HG02642 (cell line): Measurements from ENCODE around the gene WDCP.
A peak's percentile ranks its signal among the peaks of the same experiment; 100 is the strongest.
"Not testable (repeated sequence)": the region's sequence is repeated elsewhere in the genome, so short reads cannot be mapped to it uniquely, and the experiment has no call there.

Experiments
- ATAC-seq: cut with Tn5 transposase; IDR thresholded peaks from one replicate; pipeline ENCODE4 v1.9.1; 2021; ENCODE audit warnings: mild to moderate bottlenecking; ENCODE audit not compliant: unreplicated experiment, poor library complexity

Gene WDCP

DNA sequence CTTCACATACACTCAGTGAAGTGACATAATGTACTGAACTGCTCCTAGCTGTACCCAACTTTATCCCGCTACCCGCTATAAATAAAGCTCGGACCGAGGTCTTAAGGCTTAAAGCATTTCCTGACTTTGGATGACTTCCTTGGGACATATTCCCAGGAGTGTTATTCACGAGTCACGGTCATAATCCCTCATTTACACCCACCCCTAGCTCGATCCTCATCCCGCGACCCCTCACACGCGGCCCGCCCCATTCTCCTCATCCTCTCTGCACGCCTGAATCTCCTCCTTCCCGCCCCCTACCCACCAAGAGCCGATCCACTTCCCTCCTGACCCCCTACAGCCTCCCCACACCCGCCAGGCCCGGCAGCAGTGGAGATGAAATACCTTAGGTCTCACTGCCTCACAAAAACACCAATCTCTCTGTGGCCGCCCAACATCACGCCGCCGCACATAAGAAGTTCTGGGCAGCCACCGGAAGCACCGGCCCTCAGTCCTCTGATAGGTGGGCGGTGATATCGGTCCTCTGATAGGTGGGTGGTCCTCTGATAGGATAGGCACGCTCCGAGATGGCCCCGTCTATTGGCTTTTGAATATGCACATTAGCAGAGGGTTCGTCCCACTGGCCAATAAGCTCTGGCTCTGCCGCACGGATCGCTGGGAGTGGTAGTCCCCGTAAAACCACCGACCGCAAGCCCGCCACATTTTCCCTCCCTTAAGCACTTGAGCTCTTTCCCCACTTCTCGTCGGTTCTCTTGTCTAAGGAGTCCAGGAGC is at the start of gene WDCP:
TSS of gene WDCP (minus strand) at position 462 of the 773 bp plus-strand sequence. CDS start 7,897 bp downstream, outside the sequence.
- ATAC-seq = peak; percentile 99

DNA sequence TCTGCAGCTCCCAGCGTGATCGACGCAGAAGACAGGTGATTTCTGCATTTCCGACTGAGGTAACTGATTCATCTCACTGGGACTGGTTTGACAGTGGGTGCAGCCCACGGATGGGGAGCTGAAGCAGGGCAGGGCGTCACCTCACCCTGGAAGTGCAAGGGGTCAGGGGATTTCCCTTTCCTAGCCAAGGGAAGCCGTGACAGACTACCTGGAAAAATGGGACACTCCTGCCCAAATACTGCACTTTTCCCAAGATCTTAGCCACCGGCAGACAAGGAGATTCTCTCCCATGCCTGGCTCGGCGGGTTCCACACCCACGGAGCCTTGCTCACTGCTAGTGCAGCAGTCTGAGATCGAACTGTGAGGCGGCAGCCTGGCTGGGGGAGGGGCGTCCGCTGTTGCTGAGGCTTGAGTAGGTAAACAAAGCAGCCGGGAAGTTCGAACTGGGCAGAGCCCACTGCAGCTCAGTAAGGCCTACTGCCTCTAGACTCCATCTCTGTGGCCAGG is 48.0 kb upstream of the WDCP start:
- not testable (repeated sequence) for ATAC-seq

DNA sequence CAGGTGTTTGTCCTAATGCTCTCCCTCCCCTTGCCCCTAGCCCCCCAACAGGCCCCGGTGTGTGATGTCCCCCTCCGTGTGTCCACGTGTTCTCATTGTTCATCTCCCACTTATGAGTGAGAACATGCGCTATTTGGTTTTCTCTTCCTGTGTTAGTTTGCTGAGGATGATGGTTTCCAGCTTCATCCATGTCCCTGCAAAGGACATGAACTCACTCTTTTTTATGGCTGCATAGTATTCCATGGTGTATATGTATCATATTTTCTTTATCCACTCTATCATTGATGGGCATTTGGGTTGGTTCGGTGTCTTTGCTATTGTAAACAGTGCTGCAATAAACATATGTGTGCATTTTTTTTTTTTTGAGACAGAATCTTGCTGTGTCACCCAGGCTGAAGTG is 46.1 kb upstream of the WDCP start:
- ATAC-seq = not testable (repeated sequence)

DNA sequence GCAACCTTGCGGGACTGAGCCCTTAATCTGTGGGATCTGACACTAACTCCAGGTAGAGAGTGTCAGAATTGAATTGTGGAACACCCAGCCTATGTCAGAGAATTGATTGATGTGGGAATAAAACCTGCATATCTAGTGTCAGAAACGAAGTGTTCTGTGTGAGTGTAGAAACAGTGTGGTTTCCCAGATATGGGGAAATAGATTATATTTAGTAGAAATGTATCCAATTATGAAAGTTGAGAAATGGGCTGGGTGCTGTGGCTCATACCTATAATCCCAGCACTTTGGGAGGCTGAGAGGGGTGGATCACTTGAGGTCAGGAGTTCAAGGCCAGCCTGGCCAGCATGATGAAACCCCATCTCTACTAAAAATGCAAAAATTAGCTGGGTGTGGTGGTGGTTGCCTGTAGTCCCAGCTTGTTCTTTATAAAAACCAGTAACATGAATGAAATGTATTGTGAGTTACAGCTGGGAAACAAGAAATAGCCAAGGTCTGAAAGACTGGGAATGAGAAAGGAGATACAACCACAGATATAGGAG is 41.7 kb upstream of the WDCP start:
- no peak for ATAC-seq

- no peak for ATAC-seq
Observed at GRCh38 chr2:24087032-24087431, 39.8 kb upstream of the WDCP start.

GRCh38 chr2:24086241-24086640 is 39.0 kb upstream of the WDCP start:
- ATAC-seq = no peak

- ATAC-seq = no peak
Observed at GRCh38 chr2:24085200-24085489, 38.0 kb upstream of the WDCP start.

DNA sequence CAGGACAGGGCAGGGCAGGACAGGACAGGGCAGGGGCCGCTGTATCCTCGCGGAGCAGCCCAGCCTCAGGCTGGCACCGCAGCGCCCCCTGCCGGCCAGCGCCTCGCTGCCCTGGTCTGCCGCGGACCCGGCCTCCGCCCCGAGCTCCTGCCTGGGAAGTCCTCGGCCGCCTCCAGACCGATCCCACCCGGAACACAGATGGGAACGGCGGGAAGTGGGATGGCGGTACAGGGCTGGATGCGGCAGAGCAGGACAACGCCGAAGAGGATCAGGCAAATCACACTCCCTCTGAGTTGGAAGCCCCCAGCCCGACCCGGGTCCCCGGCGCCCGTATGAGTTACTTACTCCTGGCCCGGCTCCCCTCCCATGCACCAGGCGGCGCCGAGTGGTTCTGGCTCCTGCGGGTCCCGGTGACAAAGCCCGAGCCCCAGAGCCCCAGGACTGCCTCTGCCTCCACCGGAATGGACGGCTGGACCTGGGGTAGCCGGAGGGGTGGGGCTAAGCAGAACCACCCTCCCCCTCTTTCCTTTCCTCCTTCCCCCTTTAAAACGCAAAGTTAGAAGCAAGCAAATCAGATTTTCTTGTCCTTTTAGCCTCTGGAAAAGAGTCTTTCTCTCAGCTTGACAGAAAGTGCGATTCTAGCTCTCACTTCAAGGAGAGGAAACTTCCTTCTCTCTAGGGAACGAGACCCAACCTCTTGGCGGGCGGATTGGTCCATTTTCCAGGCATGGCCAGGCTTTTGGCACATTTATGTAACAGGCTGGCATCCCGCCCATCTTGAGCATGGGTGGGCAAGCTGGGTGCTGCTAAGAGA is 37.4 kb upstream of the WDCP start, which contains the start of gene TP53I3:
TSS of gene TP53I3 (minus strand) at position 449 of the 814 bp plus-strand sequence. CDS start 508 bp downstream, outside the sequence.
- peak; percentile 87 for ATAC-seq

DNA sequence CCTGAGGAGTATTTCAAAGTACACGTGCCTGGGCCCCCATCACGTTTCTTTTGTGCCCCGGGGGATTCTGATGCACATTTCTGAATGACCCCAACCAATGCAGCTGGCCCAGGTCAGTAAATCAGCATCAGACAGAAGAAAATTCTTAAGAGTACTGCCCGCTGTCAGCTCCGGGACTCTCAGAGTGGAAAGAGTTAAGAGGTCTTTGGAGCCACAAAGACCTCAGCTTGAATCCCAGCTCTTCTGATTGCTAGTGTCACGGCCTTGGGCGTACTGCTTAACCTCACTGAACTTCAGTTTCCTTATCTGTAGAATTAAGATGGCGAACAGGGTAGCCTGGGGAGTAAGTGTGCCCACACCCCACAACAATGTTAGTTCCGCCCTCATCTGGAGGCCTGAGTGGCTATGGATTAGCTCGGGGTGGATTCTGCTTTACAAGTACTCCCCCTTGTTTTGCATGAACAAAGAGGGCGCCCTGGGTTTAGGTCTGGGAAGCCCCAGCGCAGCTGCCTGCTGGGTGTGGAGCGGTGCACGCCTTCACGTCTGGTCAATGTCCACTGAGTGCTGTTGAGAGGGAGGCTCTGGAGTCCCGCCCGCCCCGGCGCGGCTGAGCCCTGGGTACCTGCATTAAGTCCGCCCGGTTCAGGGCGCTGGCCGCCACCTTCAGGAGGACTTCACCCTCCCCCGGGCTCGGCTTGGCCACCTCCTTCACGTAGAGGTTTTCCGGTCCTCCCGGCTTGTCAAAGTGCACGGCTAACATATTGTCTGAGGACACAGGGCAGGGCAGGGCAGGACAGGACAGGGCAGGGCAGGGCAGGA is 36.6 kb upstream of the WDCP start:
- ATAC-seq = peak; percentile 76

DNA sequence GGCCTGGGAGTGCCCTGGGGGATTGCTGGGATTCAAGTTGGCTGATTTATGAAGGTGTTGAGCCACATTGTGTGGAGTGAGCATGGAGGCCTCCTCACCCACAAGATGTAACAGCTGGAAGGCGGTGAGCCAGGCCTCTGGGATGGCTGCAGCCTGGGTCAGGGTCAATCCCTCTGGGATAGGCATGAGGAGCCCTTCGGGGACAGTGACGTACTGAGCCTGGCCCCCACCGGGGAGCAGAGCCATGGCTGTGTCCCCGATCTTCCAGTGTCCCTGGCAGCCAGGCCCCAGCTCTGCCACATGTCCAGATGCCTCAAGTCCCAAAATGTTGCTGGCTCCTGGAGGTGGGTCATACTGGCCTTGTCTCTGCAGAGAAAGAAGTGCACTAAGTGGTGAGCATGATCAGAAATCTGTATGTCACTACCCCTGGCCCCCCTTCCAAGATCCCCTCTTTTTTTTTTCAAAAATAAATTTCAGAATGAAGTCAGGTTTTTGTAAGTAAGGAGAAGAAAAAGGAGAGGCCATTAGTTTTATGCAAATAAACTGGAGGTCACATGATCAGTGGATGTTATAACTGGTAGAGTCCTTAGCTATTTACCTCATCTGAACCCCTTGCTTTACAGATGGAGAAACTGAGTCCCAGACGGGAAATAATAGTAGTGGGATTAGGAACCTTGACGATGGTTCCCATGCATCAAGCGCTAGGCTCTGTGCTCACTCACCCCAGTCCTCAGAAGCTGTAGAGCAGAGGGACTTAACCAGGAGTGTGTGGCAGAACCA is 35.8 kb upstream of the WDCP start:
- ATAC-seq = no peak

DNA sequence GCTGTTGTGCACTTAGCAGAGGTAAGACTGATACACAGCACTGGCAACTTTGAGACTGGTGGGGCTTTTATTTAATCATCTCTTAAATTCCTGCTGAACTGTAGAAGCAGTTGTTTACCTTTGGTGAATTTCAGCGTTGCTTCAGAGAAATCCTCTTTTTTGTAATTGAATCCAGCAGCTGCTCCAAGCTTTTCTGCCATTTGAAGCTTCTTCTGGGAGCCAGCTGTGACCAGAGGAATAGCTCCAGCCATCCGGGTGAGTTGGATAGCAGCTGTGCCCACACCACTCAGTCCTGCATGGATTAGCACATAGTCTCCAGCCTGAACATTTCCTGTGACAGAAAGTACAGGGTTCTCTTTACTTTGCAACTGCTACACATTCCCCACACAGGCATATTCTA is 33.5 kb upstream of the WDCP start:
- ATAC-seq = no peak

GRCh38 chr2:24077879-24078278 is 30.7 kb upstream of the WDCP start:
- no peak for ATAC-seq

- ATAC-seq = no peak
Observed at GRCh38 chr2:24077535-24077877, 30.3 kb upstream of the WDCP start.

DNA sequence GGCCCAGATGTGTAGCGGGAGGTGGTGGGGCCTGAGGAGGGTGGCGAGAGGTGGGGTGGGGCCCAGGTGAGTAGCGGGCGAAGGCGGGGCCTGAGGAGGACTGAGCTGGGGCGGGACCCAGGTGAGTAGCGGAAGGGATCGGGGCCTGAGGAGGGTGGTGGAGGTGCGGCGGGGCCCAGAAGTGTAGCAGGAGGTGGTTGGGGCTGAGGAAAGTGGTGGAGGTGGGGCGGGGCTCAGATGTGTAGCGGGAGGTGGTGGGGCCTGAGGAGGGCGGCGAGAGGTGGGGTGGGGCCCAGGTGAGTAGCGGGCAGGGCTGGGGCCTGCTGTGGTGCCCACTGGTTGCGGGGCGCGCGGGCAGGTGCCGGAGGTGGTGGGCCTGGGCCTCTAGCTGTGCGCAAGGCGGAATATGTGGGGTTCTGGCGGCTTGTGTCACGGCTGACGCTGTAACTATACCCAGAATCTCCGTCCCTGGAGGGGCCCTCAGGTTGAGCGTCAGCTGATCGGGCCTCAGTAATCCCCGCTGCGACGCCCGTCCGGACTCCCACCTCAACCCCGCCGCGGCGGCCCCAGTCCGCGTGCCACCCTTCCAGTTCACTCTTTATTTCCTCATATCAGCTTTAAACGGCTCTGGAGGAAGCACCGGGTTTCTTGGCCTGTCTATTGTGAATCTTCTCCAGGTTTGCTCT is 29.8 kb upstream of the WDCP start:
- peak; percentile 14 for ATAC-seq

- ATAC-seq = peak; percentile 94
Observed at GRCh38 chr2:24075915-24076848, 29.0 kb upstream of the WDCP start, which contains the start of gene SF3B6. TSS of gene SF3B6 (minus strand) at chr2:24076326. CDS start at chr2:24076229, 97 bp downstream.

DNA sequence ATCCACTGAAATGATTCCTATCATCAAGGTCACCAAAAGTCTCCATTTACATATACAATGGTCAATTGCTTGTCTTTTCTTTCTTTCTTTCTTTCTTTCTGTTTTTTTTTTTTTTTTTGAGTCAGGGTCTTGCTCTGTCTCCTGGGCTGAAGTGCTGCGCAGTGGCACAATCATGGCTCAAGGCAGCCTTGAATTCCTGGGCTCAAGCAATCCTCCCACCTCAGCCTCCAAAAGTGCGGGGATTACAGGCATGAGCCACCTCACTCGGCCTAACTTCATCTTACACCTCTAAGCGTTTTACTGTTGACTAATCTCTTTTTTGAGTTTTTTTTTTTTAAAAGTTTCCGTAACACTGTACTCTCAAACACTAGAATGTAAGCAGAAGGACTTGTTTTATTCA is 28.1 kb upstream of the WDCP start:
- no peak for ATAC-seq

DNA sequence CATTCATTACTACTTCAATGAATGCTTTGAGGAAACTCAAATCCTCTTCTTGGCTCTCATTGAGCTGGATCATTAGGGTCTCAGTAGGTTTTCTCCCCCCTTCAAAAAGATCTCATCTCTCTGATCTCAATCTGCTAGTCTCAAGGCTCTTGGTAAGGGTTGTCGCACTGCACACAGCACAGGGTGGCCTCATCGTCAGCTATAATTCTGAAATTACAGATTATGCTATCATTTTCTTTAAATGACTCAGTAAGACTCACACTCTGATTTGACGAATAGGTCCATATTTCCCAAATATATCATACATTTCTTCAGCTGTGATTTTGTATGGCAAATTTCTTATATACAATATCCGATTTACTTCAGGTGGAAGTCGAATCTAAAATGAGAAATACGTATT is 26.6 kb upstream of the WDCP start:
- ATAC-seq = no peak

- ATAC-seq = no peak
Observed at GRCh38 chr2:24072259-24072658, 25.1 kb upstream of the WDCP start.
